IPS-15b (cell line): ENCODE data around the gene CCDC191.

Source experiments
- H3K27me3 ChIP-seq: one replicate; pipeline ENCODE4 v1.6.1; 2013; ENCODE audit warnings: low read length; ENCODE audit not compliant: control insufficient read depth, insufficient read depth
- H3K36me3 ChIP-seq: one replicate; pipeline ENCODE4 v1.6.1; 2013; ENCODE audit warnings: low read length; ENCODE audit not compliant: control insufficient read depth, insufficient read depth
- H3K4me1 ChIP-seq: one replicate; pipeline ENCODE4 v1.6.1; 2013; ENCODE audit warnings: mild to moderate bottlenecking, low read length; ENCODE audit not compliant: control insufficient read depth, insufficient read depth
- H3K4me3 ChIP-seq: one replicate; pipeline ENCODE4 v1.5.1; 2013; ENCODE audit warnings: low read depth, low read length
- H3K9ac ChIP-seq: one replicate; pipeline ENCODE4 v1.6.1; 2013; ENCODE audit warnings: low read depth, mild to moderate bottlenecking, low read length
- H3K9me3 ChIP-seq: one replicate; pipeline ENCODE4 v1.6.1; 2013; ENCODE audit warnings: mild to moderate bottlenecking, low read length; ENCODE audit not compliant: control insufficient read depth, insufficient read depth

Gene CCDC191

DNA sequence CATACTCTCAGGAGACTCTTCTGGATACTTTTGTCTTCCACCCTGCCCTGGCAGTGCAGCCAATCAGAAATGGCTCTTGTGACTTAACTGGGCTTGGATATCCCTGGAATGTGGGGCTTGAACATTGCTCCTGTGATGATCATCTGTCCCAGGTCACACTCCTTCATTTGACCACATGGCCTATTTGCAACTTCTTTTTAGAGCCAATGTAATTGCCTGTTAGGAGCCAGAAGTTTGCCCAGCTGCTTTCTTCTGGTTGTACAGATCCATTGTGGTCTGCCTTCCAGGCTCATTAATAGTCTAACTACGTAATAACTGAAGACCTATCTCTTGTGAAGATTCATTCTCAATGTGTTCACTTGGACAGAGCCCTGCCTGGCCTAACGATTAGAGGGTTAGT lies 30.0 kb upstream of the CCDC191 start:
- H3K36me3 ChIP-seq, result peaks cover 6% of the 10 kb centered on the region
- H3K9me3 ChIP-seq, result no peaks in the 10 kb centered on the region
- no peak overlapping the region for H3K4me3 ChIP-seq
- H3K27me3 ChIP-seq, result no peaks in the 10 kb centered on the region
- no peak overlapping the region for H3K9ac ChIP-seq
- H3K4me1 ChIP-seq, result peaks cover 2% of the 10 kb centered on the region

DNA sequence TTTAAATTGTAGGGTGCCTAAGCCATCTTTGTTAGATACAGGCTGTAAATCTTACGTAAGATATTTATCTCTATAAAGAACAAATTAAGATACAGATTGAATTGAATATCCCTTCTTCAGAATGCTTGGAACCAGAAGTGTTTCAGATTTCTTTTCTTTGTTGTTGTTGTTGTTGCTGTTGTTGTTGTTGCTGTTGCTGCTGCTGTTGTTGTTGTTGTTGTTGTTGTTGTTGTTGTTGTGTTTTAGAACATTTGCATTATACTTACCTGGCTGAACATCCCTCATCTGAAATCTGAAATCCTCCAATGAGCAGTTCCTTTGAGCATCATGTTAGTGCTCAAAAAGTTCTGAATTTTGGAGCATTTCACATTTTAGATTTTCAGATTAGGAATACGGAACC lies 26.8 kb upstream of the CCDC191 start:
- Histone ChIP-seq H3K9me3 (no peaks in the 10 kb centered on the region), H3K27me3 (no peaks in the 10 kb centered on the region), H3K36me3 (peaks cover 11% of the 10 kb centered on the region), H3K4me3 (no peak overlapping the region), H3K9ac (no peak overlapping the region), H3K4me1 (no peaks in the 10 kb centered on the region)

DNA sequence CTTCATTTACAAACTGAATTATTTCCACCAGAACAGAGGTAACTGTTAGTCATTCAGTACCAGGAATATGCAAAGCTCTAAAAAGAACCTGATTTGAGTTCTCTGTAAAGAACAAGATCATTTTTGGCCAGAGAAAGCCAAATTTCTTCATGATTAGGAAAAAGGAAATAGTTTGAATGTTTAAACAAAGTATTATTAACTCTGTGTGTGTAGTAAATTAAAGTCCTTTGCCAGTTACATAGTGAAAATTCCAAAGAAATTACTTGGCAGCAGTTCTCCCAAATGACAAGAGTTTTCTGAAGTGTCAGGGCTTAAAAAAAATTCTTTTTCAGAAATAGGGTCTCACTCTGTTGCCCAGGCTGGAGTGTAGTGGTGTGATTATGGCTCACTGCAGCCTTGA lies 24.7 kb upstream of the CCDC191 start:
- Histone ChIP-seq H3K36me3 (peaks cover 25% of the 10 kb centered on the region), H3K27me3 (no peaks in the 10 kb centered on the region), H3K9ac (no peak overlapping the region), H3K4me1 (no peaks in the 10 kb centered on the region), H3K4me3 (no peak overlapping the region), H3K9me3 (no peaks in the 10 kb centered on the region)

DNA sequence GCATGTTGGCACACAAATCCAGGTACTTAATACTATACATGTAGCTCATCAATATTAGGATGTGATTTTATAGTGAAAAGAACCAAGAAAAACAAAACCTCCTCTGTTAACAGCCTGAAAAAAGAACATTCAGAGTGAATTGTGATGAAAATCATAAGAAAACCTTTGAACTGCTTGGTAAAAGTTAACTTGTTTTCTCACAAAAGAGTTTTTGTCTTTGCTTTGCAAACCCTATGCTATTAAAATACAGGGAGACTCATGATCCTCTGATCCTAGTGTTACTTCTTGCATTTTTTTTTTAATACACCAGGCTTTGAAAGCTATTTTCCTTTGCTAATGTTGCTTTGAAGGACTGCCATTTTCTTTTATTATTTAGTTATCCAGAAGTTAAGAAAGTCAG lies 23.9 kb upstream of the CCDC191 start:
- no peaks in the 10 kb centered on the region for H3K27me3 ChIP-seq
- H3K4me1 ChIP-seq, result no peaks in the 10 kb centered on the region
- H3K9me3 ChIP-seq, result no peaks in the 10 kb centered on the region
- H3K4me3 ChIP-seq, result no peak overlapping the region
- peaks cover 23% of the 10 kb centered on the region for H3K36me3 ChIP-seq
- H3K9ac ChIP-seq, result no peak overlapping the region

GRCh38 chr3:114079761-114080160 lies 23.4 kb upstream of the CCDC191 start:
- H3K27me3 ChIP-seq, result no peaks in the 10 kb centered on the region
- no peak overlapping the region for H3K4me3 ChIP-seq
- no peak overlapping the region for H3K9ac ChIP-seq
- no peaks in the 10 kb centered on the region for H3K4me1 ChIP-seq
- H3K9me3 ChIP-seq, result no peaks in the 10 kb centered on the region
- peaks cover 23% of the 10 kb centered on the region for H3K36me3 ChIP-seq

GRCh38 chr3:114078126-114078525 lies 21.8 kb upstream of the CCDC191 start:
- Histone ChIP-seq H3K4me1 (no peaks in the 10 kb centered on the region), H3K36me3 (peaks cover 31% of the 10 kb centered on the region)

GRCh38 chr3:114076711-114077110 lies 20.4 kb upstream of the CCDC191 start:
- Histone ChIP-seq H3K4me1 (no peaks in the 10 kb centered on the region), H3K9me3 (no peaks in the 10 kb centered on the region), H3K9ac (no peak overlapping the region), H3K36me3 (peaks cover 41% of the 10 kb centered on the region), H3K27me3 (no peaks in the 10 kb centered on the region), H3K4me3 (no peak overlapping the region)

More at GRCh38 chr3:114078126-114078525, 21.8 kb upstream of the CCDC191 start:
- no peaks in the 10 kb centered on the region for H3K27me3 ChIP-seq
- H3K4me3 ChIP-seq, result no peak overlapping the region
- no peaks in the 10 kb centered on the region for H3K9me3 ChIP-seq
- H3K9ac ChIP-seq, result no peak overlapping the region

- H3K4me1 ChIP-seq, result no peaks in the 10 kb centered on the region
- H3K9ac ChIP-seq, result no peak overlapping the region
- peaks cover 48% of the 10 kb centered on the region for H3K36me3 ChIP-seq
- H3K9me3 ChIP-seq, result no peaks in the 10 kb centered on the region
- H3K4me3 ChIP-seq, result no peak overlapping the region
- H3K27me3 ChIP-seq, result no peaks in the 10 kb centered on the region
Observed at GRCh38 chr3:114071786-114072185, 15.5 kb upstream of the CCDC191 start.

DNA sequence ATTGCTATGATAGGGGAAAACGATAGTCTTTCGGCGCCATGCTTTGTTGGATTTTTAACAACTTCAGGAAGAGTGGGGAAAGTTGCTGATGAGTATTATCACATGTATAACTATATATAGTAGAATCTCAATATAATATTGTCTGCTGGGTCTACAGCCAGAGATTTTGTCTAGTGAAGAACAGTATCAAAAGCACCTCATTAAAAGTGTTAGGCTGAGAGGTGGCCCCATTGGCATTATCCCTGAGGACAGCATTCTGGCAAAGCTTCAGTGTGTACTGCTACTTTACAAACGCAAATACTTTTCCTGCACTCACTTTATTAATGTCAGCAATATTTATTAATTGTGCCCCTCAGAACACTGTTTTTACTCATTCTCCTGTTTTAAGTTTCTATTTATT lies 12.0 kb upstream of the CCDC191 start:
- H3K9ac ChIP-seq, result no peak overlapping the region
- H3K27me3 ChIP-seq, result no peaks in the 10 kb centered on the region
- H3K36me3 ChIP-seq, result peaks cover 28% of the 10 kb centered on the region

DNA sequence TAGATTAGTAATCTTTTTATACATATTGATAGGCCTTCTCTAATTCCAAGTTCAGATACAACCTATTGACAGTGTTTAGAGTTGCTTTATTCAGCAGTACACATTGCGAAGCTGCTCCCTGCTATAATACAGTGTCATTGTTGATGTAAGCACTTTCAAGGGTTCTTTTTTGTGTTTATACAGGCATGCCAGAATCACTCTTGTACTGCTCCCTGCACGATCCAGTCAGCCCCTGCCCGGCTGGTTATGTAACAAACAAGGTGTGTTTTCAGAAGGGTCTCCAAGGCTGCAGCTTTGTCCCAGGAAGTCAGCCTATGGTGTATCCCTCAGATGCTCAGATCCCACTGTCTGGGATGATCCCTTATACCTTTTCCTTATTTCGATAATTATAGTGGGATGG lies 11.5 kb upstream of the CCDC191 start:
- H3K4me1 ChIP-seq, result no peaks in the 10 kb centered on the region
- no peak overlapping the region for H3K9ac ChIP-seq

More for the DNA sequence above, 12.0 kb upstream of the CCDC191 start:
- Histone ChIP-seq H3K4me1 (no peaks in the 10 kb centered on the region), H3K4me3 (no peak overlapping the region), H3K9me3 (no peaks in the 10 kb centered on the region)

GRCh38 chr3:114060906-114061655 lies 4.8 kb upstream of the CCDC191 start:
- Histone ChIP-seq H3K4me3 (no peak overlapping the region), H3K36me3 (no peaks in the 10 kb centered on the region), H3K9me3 (no peaks in the 10 kb centered on the region), H3K9ac (no peak overlapping the region), H3K27me3 (no peaks in the 10 kb centered on the region), H3K4me1 (peaks cover 3% of the 10 kb centered on the region)

More for the DNA sequence above, 11.5 kb upstream of the CCDC191 start:
- no peaks in the 10 kb centered on the region for H3K27me3 ChIP-seq
- H3K36me3 ChIP-seq, result peaks cover 28% of the 10 kb centered on the region
- H3K9me3 ChIP-seq, result no peaks in the 10 kb centered on the region
- H3K4me3 ChIP-seq, result no peak overlapping the region

DNA sequence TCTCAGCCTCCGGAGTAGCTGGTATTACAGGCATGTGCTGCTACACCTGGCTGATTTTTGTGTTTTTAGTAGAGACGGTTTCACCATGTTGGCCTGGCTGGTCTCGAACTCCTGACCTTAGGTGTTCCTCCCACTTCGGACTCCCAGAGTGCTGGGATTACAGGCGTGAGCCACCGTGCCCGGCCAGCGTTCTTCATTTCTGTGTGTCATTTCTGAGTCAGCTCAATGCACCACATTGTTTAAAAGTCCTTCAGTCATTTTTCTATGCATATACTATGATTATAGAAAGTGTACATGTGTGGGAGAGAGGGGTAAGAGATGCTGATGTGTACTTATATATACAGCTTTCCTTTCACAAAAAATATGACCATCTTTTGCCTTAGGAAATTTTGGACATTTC lies 2.3 kb upstream of the CCDC191 start:
- Histone ChIP-seq H3K27me3 (no peaks in the 10 kb centered on the region), H3K4me3 (no peak overlapping the region), H3K4me1 (peaks cover 3% of the 10 kb centered on the region), H3K36me3 (no peaks in the 10 kb centered on the region), H3K9ac (no peak overlapping the region), H3K9me3 (no peaks in the 10 kb centered on the region)
